NCI-H748 treated with DMSO at 0.1 percent for 48 hours (cell line): ENCODE measurements around the gene STK33.
A peak's percentile ranks its signal among the peaks of the same experiment; 100 is the strongest.

ENCODE experiments used
- DNase-seq: peaks from one replicate; lab custom pipeline; 2025; lab: John Stamatoyannopoulos, UW

The STK33 gene

DNA sequence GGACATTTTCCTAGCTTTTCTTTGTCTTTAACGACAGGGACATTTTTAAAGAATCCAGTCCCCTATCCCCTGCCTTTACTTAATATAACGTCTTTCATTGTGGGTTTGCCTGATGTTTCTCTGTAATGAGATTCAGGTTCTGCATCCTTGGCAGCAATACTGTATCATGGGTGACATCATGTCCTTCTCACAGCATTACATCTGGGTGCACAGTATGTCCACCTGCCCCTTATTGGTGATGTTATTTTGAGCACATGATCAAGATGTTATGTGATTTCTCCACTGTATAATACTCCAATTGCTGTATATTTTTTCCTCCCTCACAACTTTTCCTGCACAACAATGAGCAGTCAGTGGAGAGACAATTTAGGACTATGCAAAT lies 9.7 kb upstream of the STK33 start:
- DNase-seq: no peak

DNA sequence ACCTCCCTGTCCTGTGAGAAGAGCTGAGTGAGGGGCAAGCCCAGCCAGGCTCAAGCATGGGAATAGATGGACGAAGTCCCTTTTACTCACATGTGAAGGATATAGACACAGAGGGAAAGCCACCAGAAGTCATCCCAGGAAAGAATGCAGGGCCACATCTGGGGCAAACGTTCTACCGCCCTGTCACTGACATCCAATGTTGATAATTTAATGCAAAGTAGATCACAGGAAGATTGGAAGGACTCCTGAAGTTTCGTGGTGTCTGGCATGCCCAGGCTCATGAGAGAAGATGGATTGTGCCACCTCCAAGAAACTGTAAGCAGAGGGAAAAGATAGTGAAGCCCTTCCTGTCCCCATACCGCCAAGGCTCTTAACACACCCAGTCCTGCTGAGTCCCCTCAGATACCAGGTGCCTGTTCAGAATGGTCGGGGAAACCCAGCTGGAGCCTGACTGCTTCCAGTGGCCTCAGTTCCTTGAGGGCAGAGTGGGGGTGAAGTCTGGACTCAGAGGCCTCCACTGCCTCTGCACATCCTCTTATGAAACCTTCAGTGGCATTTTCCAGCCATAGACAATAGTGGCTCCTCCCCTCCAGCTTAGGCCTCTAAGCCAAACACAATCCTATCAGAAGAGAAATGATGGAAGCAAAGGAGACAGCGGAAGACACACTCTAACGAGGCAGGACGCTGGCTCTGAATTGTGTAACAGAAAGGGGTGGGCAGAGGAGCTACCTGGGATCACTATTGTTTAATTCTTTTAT lies 7.5 kb upstream of the STK33 start:
- DNase-seq: no peak

DNA sequence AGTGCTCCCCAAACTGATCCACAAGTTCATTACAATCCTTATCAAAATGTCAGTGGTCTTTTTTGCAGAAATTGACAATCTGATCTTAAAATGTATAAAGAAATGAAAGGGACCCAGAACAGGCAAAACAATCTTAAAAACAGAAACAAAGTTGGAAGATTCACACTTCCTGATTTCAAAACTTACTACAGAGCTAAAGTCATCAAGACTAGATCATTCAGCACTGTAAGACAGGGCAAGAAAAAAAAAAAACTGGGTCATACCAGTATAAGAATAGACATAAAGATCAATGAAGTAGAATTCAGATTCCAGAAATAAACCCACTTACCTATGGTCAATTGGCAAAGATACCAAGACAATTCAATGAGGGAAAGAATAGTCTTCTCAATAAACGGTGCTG lies 4.5 kb upstream of the STK33 start:
- no peak for DNase-seq

DNA sequence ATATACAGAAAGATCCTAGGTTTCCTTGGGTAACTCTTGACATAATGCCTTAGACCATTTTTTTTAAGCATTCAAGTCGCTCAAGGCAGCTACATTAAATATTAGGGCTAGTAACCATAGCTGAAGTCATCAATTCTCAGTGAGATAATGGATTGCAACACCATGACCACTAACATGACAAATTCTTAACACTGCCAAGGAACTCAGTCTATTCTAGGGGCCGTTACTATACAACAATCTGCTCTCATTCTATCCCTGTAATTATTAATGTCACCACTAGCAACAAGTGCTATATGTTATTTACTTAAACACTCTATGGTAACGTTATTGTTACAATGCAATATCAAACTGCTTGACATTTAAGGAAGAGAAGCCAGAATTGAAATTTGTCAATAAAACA lies 3.2 kb upstream of the STK33 start:
- peak; percentile 14 for DNase-seq

DNA sequence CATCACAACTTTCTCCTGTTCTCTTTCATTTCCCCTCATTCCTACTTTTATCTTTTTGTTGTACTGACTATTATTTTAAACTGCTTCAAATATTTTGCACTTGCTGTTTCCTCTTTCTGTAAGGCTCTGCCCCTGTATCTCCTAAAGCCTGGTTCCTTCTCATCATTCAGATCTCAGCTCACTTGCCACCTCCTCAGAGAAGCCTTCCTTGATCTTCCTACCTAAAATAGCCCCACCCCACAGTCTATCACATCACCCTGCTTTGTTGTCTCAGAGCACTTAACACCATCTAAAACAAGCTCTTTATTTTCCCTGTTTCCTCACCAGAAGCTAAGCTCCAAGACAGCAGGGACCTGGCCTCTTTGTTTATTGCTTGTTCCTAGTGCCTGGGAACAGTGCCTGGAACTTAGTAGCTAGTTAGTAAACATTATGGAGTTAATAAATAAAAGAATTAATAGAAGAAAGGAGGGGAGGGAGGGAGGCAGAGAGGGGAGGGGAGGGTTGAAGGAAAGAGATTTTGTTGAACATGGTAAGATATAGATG lies 2.5 kb upstream of the STK33 start:
- DNase-seq: no peak

DNA sequence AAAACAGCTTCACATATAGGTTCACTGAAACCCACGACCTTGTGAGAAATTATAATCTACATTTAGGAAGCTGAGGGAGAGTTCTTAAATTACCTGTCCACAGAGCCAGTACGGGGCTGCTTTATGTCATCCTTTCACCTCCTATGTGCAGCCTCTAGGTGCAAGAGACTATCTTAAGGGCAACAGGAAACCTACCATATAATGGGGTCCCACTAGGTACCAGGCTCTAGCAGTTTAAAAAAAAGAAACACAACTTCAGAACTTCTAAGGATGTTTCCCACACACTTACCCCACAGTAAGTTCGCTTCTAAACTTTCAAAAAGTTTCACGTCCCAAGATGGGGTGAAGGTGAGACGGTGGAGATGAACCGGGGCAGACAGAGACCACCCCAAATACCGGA lies 573 bp downstream of the STK33 start:
- DNase-seq: no peak

DNA sequence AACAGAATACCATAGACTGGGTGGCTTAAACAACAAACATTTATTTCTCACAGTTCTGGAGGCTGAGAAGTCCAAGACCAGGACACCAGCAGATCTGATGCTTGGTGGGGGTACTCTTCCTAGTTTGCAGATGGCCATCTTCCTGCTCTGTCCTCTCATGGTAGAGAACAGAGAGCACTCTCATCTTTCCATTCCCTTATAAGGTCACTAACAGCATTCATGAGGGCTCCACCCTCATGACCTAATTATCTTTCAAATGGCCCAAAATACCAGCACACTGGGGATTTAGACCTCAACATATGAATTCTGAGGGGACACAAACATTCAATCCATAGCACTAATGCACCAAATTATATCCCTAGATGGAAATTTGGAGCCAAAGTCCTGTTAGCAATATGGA lies 6.1 kb downstream of the STK33 start:
- DNase-seq: no peak

DNA sequence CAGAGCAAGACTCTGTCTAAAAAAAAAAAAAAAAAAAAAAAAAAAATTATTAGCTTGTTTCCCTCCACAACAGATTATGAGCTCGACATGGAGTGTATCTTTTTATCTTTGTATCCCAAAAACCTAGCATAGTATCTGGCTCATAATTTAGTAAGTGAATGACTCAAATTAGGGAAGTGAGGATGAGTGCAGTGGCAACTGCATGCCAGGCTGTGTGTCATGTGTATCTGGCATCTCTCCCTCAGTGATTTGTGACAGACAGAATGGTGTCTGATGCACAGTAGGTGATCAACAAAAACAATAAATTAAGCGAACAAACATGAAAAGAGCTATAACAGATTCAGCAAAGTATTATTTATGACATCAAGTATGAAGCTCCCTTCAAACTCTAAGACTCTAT lies 7.2 kb downstream of the STK33 start:
- no peak for DNase-seq

DNA sequence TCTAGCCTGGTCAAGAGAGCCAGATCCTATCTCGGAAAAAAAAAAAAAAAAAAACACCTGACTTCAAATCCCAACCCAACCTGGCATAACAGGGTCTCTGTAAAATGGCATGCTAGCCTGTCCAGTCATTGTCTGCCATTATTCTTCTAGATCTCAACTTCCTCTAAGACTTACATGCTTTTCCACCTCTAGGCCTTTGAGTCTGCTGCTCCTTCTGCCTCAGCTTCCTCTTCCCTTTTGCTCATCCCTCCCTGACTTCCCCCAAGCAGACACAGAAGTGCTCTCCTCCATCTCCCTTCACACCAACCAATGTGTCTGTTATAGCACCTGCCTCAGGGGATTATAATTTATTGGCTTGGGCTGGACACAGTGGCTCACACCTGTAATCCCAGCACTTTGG lies 7.8 kb downstream of the STK33 start:
- no peak for DNase-seq

DNA sequence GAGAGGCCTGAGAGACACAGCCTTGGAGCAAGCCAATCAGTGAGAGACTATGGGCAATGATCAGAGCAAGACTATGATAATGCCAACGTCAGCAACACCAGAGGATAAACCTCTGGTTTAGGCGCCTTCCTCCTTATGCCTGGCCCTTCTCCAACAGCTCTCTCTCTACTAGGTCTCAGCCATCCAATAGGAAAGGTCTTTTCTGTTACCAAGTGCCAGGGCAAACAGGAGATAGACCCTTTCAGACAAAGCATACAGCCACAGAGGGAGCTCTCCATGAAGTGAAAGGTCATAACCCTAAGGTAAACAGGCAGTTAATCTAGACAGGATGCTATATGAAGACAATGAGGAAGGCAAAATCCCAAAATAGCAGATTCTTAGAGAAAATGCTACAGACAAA lies 9.5 kb downstream of the STK33 start:
- no peak for DNase-seq

DNA sequence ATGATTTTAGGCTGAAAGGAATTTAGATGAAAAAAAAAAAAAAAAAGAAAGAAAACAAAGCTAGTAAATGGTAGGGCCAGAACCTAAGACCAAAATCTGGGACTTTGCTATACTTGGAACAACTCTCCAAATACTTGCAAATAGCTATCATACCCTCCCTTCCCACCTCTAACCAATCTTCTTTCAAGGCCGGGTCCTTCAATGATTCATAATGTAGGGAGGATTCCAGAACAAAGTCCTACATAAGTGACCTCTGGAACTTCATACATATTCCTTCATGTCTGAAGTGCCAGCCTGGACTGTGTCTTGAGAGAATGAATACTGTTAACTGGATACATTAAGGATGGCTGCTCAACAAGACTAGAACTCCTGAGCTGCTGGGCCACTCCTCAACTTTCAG lies 9.9 kb downstream of the STK33 start:
- no peak for DNase-seq

DNA sequence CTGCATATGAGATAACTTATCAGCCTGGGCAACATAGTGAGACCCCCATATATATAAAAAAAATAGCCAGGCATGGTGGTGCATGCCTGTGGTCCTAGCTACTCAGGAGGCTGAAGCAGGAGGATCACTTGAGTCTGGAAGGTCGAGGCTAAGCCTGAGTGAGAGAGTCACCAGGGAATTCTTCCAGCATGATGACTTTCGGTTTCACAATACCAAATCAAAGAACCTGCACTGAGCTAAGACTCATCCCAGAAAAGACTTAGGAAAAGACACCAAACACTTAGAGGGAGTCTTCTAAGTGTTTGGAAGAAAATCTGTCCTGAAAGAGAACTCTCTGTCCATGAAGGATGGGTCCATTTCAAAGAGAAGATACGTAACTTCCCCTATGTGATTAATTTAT lies 12.7 kb downstream of the STK33 start:
- no peak for DNase-seq

DNA sequence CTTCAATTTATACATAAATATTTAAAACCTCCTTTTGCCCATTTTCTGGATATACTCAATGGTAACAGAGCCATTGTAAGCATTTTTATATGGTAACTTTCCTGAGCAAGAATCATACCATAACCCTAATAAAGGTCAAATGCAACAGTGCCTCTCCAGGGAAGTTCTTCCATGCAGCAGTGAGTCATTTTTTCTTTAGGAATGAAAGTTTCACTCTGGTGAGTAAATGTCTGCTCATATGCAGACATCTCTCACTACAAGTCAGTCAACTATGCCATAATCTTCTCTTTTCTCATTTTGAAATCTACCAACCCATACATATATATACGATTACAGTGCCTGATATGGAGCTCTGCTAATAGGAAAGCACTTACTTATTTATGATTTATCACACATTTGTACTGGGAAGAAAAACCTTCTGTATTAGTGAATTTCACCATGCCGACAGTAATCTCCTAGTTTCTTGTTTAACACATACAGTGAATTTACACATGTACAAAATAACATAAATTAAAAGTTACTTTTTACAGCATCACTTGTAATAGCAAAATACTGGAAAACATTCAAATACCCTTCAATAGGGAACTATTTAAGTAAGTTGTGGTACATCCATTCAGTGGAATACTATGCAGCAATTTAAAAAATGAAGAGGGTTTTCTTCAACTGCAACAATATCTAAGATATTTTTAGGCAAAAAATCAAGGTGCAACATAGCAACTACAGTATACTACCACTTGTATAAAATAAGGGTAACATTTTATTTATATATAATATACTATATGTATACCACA lies 16.0 kb downstream of the STK33 start:
- no peak for DNase-seq

DNA sequence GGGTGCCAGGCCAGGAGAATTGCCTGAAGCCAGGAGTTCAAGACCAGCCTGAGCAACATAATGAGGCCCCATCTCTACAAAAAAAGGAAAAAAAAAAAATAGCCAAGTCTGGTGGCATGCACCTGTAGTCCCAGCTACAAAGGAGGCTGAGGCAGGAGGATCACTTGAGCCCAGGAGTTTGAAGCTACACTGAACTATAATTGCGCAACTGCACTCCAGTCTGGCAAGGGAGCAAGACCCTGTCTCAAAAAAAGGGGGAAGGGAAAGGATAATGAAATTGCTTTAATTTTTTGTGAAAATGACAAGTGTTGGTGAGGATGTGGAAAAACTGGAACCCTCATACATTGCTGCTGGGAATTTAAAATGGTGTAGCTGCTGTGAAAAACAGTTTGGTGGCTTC lies 19.2 kb downstream of the STK33 start:
- DNase-seq: no peak

DNA sequence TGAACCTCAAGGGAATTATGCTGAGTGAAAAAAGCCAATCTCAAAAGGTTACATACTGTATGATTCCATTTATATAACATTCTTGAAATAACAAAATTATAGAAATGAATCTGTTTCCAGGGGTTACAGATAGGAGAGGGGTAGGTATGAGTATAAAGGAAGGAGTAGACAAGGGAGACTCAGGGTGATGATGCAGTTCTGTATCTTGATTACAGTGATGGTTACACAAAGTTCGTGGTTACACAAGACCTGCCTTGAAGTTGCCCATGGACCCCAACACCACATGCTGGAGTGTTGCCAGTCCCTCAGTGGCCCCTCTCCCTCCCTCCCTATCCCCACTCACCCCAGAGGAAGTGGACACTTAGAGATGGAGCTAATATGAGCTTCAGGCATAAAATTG lies 20.3 kb downstream of the STK33 start:
- no peak for DNase-seq

DNA sequence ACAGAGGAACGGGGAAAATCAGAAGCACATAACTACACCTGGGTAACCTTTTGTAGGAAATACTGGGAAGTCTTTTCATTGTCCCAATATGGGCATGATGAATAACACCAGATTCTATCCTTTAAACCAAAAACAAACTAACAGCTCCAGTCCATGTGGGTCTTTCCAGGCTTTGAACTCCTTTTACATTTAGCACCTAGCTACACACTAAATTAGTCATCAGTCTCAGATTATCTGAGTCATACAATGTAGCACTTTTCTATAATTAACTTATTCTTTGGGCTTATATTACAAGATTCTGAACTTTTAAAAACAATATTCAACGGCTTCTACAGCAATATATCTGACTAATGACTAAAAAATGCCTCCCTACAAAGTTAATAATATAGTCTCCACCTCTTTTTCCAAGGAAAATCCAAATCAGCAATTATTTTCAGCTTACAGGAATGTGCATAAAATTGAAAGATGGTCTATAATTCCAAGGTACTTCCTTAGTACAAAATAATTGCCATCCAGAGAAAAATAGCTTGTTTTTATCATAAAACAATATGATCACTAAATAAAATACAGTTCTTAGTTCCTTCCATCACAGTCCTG lies 26.3 kb downstream of the STK33 start:
- DNase-seq: no peak

DNA sequence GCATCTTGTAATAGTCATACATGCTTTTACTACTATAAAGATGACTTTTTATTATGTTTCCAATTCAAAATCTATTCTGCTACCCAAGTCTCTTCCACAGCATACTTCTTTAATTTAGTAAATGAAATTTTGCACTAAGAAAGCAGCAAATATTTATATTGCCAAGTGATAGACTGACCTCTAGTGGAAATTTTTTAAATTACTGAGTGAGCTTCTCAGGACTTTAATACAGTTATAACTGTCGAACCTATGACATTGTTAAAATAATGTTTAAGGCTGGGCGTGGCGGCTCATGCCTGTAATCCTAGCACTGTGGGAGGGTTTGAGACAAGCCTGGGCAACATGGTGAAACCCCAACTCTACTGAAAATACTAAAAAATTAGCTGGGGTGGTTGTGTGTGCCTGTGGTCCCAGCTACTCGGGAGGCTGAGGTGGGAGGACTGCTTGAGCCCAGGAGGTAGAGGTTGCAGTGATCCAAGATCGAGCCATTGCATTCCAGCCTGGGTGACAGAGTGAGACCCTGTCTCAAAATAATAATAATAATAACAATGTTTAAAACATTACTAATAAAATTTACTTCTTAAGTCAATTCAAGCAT lies 27.3 kb downstream of the STK33 start:
- peak; percentile 41 for DNase-seq

DNA sequence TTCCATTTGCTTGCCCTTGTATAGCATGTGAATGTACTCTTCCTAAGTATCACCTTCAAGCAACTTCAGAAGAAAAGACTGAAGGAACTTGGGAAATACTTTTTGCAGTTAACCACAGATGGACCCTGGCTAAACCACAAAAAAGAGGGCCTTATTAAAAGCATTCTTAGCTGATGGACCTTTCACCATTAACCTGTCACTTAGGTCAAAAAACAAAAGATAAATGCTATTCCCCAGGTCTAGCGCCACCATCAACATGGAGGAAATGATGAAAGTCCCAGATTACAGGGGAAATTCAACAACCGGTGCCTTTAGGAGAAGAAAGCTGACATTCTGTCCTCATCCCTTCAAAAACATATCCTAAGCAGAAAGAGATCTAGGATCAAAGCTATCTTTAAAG lies 29.5 kb downstream of the STK33 start:
- no peak for DNase-seq

DNA sequence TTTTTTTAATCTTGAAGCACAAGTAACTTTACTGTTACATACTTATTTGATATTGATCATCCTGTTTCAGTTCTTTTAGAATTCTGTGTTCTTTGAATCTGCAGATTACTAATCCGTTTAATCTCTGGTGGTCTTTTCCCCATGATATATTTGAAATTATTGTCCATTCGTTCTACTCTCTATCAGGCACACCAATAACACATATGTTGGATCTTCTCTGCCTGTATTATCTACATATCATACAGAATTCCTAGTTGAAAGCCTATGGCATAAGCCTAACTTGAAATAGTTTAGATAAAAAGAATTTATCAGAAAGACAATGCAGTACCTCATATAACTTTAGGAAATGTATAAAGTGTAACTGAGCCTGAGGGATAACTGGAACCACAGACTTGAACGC lies 32.6 kb downstream of the STK33 start:
- no peak for DNase-seq

DNA sequence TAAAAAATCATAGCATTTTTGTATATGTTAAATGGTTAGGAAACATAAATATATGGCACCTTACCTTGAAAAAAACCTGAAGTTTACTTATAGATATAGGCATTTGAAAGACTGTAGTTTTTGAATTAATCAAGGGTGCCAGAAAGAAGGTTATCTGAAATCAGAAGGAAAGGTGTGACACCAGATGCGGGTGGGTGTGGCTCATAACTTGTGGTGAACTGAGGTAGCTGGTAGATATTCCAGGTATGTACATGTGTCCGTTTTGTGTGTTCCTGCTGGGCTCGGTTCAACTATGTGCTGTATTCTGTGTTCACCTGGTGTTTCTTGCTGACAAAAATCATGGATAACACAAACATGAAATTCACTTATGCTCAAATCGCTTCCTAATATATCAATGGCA lies 35.6 kb downstream of the STK33 start:
- no peak for DNase-seq

DNA sequence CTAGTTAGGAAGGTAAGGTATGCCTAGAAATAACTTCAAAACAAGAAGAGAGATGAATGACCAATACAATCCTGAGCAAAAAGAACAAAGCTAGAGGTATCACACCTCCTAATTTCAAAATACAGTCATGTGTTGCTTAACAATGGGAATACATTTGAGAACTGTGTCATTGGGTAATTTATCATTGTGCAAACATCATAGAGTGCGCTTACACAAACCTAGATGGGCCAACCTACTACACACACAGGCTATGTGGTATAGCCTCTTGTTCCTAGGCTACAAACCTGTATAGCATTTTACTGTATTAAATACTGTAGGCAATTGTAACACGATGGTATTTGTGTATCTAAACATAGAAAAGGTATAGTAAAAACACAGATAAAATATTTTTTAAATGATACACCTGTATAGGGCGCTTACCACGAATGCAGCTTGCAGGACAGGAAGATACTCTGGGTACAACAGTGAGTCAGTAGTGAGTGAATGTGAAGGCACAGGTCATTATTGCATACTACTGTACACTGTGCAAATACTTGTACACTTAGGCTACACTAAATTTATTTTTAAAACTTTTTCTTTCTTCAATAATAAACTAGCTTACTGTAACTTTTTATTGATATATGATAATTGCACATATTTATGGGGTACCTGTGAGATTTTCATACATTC lies 48.2 kb downstream of the STK33 start:
- DNase-seq: peak; percentile 7

DNA sequence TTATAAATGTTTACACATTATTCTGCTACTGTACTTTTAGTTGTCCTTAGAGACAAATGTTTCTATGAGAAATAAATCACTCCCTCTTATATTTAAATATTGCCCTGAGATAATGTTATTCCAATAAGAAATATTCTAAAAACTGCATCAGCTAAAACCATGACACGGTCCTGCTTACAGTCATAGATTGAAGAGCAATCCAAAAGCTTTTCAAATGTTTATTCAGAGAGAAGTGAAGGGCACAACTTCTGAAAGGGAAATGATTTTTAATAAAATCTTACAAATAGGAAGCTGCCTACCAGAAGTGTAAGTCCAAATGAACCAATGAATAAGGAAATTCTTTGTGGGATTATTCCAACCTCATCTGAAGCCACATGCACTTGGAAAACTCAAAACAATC lies 49.2 kb downstream of the STK33 start:
- no peak for DNase-seq
